ENCODE measurements around the gene ANAPC13. TPM values are rescaled to one million over a fixed set of nuclear protein-coding genes. Genes with fewer than 3 reads are reported as not detected.

Gene ANAPC13
- total and polyA plus RNA-seq, 2 donors from 2014 or later, result 55.3 to 160 TPM

DNA sequence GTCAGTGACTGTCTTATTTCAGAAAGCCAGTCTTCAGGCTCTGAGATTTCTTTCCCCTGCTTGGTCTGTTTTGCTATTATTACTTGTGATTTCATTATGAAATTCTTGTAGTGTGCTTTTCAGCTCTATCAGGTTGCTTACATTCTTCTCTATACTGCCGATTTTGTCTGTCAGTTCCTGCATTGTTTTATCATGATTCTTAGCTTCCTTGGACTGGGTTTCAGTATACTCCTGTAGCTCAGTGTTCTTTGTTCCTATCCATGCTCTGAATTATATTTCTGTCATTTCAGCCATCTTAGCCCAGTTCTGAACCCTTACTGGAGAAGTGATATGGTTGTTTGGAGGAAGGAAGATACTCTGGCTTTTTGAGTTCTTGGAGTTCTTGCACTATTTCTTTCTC is 40.5 kb upstream of the ANAPC13 start:
- Histone ChIP-seq H3K27me3 (ENCODE audit: control insufficient read depth, insufficient read depth, low read length) (no peaks in the 10 kb centered on the region), H3K4me1 (ENCODE audit: control insufficient read depth in 2 of 3, insufficient read depth in 2 of 3, low read depth in 1 of 3, low read length in 3 of 3) (no peaks in the 10 kb centered on the region), H3K9me3 (ENCODE audit: control insufficient read depth in 2 of 3, insufficient read depth in 1 of 3, low read length in 3 of 3) (peaks cover 0 to 20% (median 2%) of the 10 kb centered on the region in 3 donors), H3K36me3 (ENCODE audit: control insufficient read depth in 2 of 3, insufficient read depth in 3 of 3, low read length in 3 of 3) (no peaks in the 10 kb centered on the region), H3K27ac (ENCODE audit: low read depth in 2 of 2, low read length in 2 of 2) (no peak overlapping the region), H3K9ac (ENCODE audit: low read length in 3 of 3) (no peak overlapping the region), H3K4me3 (ENCODE audit: low read length in 3 of 3) (no peak overlapping the region)
- intact Hi-C loops (cut with DNase I), result no loop called here
- FAIRE-seq, result no peak
- TF ChIP-seq, protein P1, sequence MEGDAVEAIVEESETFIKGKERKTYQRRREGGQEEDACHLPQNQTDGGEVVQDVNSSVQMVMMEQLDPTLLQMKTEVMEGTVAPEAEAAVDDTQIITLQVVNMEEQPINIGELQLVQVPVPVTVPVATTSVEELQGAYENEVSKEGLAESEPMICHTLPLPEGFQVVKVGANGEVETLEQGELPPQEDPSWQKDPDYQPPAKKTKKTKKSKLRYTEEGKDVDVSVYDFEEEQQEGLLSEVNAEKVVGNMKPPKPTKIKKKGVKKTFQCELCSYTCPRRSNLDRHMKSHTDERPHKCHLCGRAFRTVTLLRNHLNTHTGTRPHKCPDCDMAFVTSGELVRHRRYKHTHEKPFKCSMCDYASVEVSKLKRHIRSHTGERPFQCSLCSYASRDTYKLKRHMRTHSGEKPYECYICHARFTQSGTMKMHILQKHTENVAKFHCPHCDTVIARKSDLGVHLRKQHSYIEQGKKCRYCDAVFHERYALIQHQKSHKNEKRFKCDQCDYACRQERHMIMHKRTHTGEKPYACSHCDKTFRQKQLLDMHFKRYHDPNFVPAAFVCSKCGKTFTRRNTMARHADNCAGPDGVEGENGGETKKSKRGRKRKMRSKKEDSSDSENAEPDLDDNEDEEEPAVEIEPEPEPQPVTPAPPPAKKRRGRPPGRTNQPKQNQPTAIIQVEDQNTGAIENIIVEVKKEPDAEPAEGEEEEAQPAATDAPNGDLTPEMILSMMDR (IDR thresholded peaks at IDR 0.05; ENCODE audit: borderline replicate concordance, extremely low read depth, insufficient read depth), result no peak
- DNase-seq, result no peak

DNA sequence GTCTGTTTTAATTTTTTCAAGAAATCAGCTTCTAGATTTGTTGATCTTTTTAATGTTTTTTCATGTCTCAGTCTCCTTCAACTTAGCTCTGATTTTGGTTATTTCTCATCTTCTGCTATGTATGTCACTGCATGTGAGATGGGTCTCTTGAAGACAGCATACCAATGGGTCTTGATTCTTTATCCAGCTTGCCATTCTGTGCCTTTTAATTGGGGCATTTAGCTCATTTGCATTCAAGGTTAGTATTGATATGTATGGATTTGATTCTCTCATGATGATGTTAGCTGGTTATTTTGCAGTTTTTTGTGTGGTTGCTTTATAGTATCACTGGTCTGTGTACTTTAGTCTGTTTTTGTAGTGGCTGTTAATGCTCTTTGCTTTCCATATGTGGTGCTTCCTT is 39.5 kb upstream of the ANAPC13 start:
- Histone ChIP-seq H3K27me3 (ENCODE audit: control insufficient read depth, insufficient read depth, low read length) (no peaks in the 10 kb centered on the region), H3K9me3 (ENCODE audit: control insufficient read depth in 2 of 3, insufficient read depth in 1 of 3, low read length in 3 of 3) (peaks cover 0 to 20% (median 2%) of the 10 kb centered on the region in 3 donors), H3K9ac (ENCODE audit: low read length in 3 of 3) (no peak overlapping the region), H3K4me3 (ENCODE audit: low read length in 3 of 3) (no peak overlapping the region), H3K27ac (ENCODE audit: low read depth in 2 of 2, low read length in 2 of 2) (no peak overlapping the region), H3K4me1 (ENCODE audit: control insufficient read depth in 2 of 3, insufficient read depth in 2 of 3, low read depth in 1 of 3, low read length in 3 of 3) (no peaks in the 10 kb centered on the region), H3K36me3 (ENCODE audit: control insufficient read depth in 2 of 3, insufficient read depth in 3 of 3, low read length in 3 of 3) (no peaks in the 10 kb centered on the region)
- intact Hi-C loops (cut with DNase I), result no loop called here
- TF ChIP-seq, protein P1 (IDR thresholded peaks at IDR 0.05; ENCODE audit: borderline replicate concordance, extremely low read depth, insufficient read depth), result no peak
- FAIRE-seq (no peak), DNase-seq (no peak)

GRCh38 chr3:134522541-134522940 is 36.8 kb upstream of the ANAPC13 start:
- no peaks in the 10 kb centered on the region for H3K36me3 ChIP-seq (ENCODE audit: control insufficient read depth in 2 of 3, insufficient read depth in 3 of 3, low read length in 3 of 3)
- H3K4me1 ChIP-seq (ENCODE audit: control insufficient read depth in 2 of 3, insufficient read depth in 2 of 3, low read depth in 1 of 3, low read length in 3 of 3), result no peaks in the 10 kb centered on the region
- TF ChIP-seq, protein P1 (IDR thresholded peaks at IDR 0.05; ENCODE audit: borderline replicate concordance, extremely low read depth, insufficient read depth), result no peak
- FAIRE-seq (no peak), DNase-seq (no peak)
- H3K27me3 ChIP-seq (ENCODE audit: control insufficient read depth, insufficient read depth, low read length), result no peaks in the 10 kb centered on the region
- H3K9ac ChIP-seq (ENCODE audit: low read length in 3 of 3), result no peak overlapping the region
- H3K27ac ChIP-seq (ENCODE audit: low read depth in 2 of 2, low read length in 2 of 2), result no peak overlapping the region
- peaks cover 0 to 28% (median 2%) of the 10 kb centered on the region in 3 donors for H3K9me3 ChIP-seq (ENCODE audit: control insufficient read depth in 2 of 3, insufficient read depth in 1 of 3, low read length in 3 of 3)
- H3K4me3 ChIP-seq (ENCODE audit: low read length in 3 of 3), result no peak overlapping the region
- intact Hi-C loops (cut with DNase I), result no loop called here

GRCh38 chr3:134517791-134518190 is 32.0 kb upstream of the ANAPC13 start:
- TF ChIP-seq, protein P1 (IDR thresholded peaks at IDR 0.05; ENCODE audit: borderline replicate concordance, extremely low read depth, insufficient read depth), result no peak
- FAIRE-seq (no peak), DNase-seq (no peak)
- Histone ChIP-seq H3K9me3 (ENCODE audit: control insufficient read depth in 2 of 3, insufficient read depth in 1 of 3, low read length in 3 of 3) (peaks cover 0 to 7% (median 0%) of the 10 kb centered on the region in 3 donors), H3K27ac (ENCODE audit: low read depth in 2 of 2, low read length in 2 of 2) (no peak overlapping the region), H3K9ac (ENCODE audit: low read length in 3 of 3) (no peak overlapping the region), H3K4me3 (ENCODE audit: low read length in 3 of 3) (peak overlapping the region in 1 of 3 donors; percentile 0), H3K27me3 (ENCODE audit: control insufficient read depth, insufficient read depth, low read length) (no peaks in the 10 kb centered on the region), H3K4me1 (ENCODE audit: control insufficient read depth in 2 of 3, insufficient read depth in 2 of 3, low read depth in 1 of 3, low read length in 3 of 3) (peaks cover 0 to 2% (median 0%) of the 10 kb centered on the region in 3 donors), H3K36me3 (ENCODE audit: control insufficient read depth in 2 of 3, insufficient read depth in 3 of 3, low read length in 3 of 3) (no peaks in the 10 kb centered on the region)
- intact Hi-C loops (cut with DNase I), result no loop called here

Measured in kidney (tissue), 14 donors.